ENCODE measurements around the gene SNX13.
A peak's percentile ranks its signal among the peaks of the same experiment; 100 is the strongest.
"Not testable (repeated sequence)": the region's sequence is repeated elsewhere in the genome, so short reads cannot be mapped to it uniquely, and the experiment has no call there.

Gene SNX13

DNA sequence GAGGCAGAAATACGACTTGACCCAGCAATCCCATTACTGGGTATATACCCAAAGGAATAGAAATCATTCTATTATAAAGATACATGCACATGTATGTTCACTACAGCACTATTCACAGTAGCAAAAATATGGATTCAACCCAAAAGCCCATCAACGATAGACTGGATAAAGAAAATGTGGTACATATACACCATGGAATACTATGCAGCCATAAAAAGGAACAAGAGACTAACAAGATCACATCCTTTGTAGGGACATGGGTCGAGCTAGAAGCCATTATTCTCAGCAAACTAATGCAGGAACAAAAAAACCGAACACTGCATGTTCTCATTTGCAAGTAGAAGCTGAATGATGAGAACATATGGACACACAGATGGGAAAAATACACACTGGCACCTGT is 31.0 kb downstream of the SNX13 start:
- not testable (repeated sequence) for H3K27ac ChIP-seq (ENCODE audit: low read depth, low read length); H4K8ac ChIP-seq (ENCODE audit: low read depth, low read length); H3K23ac ChIP-seq (ENCODE audit: low read length); H2AK5ac ChIP-seq (ENCODE audit: low read length); H3K27me3 ChIP-seq (ENCODE audit: insufficient read depth, low read length, poor library complexity); H3K36me3 ChIP-seq (ENCODE audit: control insufficient read depth, insufficient read depth, low read length); H3K18ac ChIP-seq (ENCODE audit: low read length); H4K5ac ChIP-seq (ENCODE audit: low read length); H3K4ac ChIP-seq (ENCODE audit: low read depth, low read length); H2BK5ac ChIP-seq (ENCODE audit: low read length); H3K4me3 ChIP-seq (ENCODE audit: low read length); H2BK120ac ChIP-seq (ENCODE audit: low read depth, low read length); H3K4me2 ChIP-seq (ENCODE audit: low read length); DNase-seq; H3K79me1 ChIP-seq (ENCODE audit: low read length); H3K9ac ChIP-seq (ENCODE audit: low read length); H2BK15ac ChIP-seq (replicated peaks; ENCODE audit: low read depth); H3K4me1 ChIP-seq (ENCODE audit: control insufficient read depth, low read depth, low read length); H3K56ac ChIP-seq (ENCODE audit: low read length)
- no CpG with 5 or more reads among the region's 4 CpGs for WGBS (ENCODE audit: extremely low coverage, insufficient coverage, low lambda C conversion rate)
- H3K79me2 ChIP-seq (ENCODE audit: control insufficient read depth, insufficient read depth, low read length), result peaks cover 12% of the 10 kb centered on the region

DNA sequence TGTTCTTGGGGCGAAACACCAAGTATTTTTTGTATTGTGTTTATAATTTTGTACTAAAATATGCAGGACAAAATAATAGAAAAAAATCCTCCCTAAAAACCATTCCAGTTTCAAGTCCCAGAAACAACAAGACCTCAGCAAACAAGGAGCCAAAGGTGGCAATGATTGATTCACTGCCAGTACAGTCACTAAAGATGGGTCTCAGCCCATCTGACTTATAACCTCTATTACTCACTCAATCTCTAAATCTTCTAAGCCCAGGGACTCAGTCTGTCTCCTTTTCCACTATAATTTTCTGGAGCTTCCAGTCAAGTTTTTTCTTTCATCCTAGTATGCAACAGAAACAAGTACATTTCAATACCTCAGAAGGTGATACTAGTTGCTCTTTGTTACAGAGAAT is 33.3 kb downstream of the SNX13 start:
- H2BK5ac ChIP-seq (ENCODE audit: low read length), result no peak overlapping the region

DNA sequence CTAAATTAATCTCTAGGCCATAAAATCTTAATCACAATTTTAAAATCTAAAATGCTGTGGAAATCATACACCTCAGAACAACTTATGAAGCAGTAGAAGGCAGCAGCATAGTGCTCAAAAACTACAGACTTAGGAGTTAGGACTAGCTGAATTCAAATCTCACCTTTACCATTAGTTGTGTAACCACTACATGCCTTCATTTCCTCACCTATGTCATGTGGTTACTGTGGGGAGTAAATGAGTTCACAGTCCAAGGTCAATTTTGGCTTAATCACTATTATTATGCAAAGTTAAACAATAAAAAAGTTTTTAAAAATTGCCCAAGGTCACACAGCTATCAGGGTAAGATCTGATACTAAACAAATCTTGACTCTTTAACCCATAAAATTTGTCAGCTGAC is 37.0 kb downstream of the SNX13 start:
- H4K8ac ChIP-seq (ENCODE audit: low read depth, low read length), result no peak overlapping the region
- H3K79me2 ChIP-seq (ENCODE audit: control insufficient read depth, insufficient read depth, low read length), result peaks cover 2% of the 10 kb centered on the region
- H3K4ac ChIP-seq (ENCODE audit: low read depth, low read length), result no peak overlapping the region
- no peaks in the 10 kb centered on the region for H3K27me3 ChIP-seq (ENCODE audit: insufficient read depth, low read length, poor library complexity)
- peaks cover 4% of the 10 kb centered on the region for H3K4me1 ChIP-seq (ENCODE audit: control insufficient read depth, low read depth, low read length)
- H3K4me3 ChIP-seq (ENCODE audit: low read length), result no peak overlapping the region
- peaks cover 7% of the 10 kb centered on the region for H3K79me1 ChIP-seq (ENCODE audit: low read length)
- no peak overlapping the region for H2BK15ac ChIP-seq (replicated peaks; ENCODE audit: low read depth)
- H3K4me2 ChIP-seq (ENCODE audit: low read length), result no peak overlapping the region
- no peak overlapping the region for H3K27ac ChIP-seq (ENCODE audit: low read depth, low read length)
- no peaks in the 10 kb centered on the region for H3K36me3 ChIP-seq (ENCODE audit: control insufficient read depth, insufficient read depth, low read length)
- no peak overlapping the region for H3K23ac ChIP-seq (ENCODE audit: low read length)
- H2BK5ac ChIP-seq (ENCODE audit: low read length), result no peak overlapping the region
- no peak overlapping the region for H3K18ac ChIP-seq (ENCODE audit: low read length)
- no peak overlapping the region for H2BK120ac ChIP-seq (ENCODE audit: low read depth, low read length)
- no peak overlapping the region for H2AK5ac ChIP-seq (ENCODE audit: low read length)
- no peak overlapping the region for H4K5ac ChIP-seq (ENCODE audit: low read length)
- H3K9ac ChIP-seq (ENCODE audit: low read length), result no peak overlapping the region
- no peak overlapping the region for H3K56ac ChIP-seq (ENCODE audit: low read length)
- DNase-seq, result no peak

More for the DNA sequence above, 33.3 kb downstream of the SNX13 start:
- H2AK5ac ChIP-seq (ENCODE audit: low read length), result no peak overlapping the region
- H3K4me3 ChIP-seq (ENCODE audit: low read length), result no peak overlapping the region
- no peaks in the 10 kb centered on the region for H3K36me3 ChIP-seq (ENCODE audit: control insufficient read depth, insufficient read depth, low read length)
- no peak overlapping the region for H3K4me2 ChIP-seq (ENCODE audit: low read length)
- peaks cover 2% of the 10 kb centered on the region for H3K79me1 ChIP-seq (ENCODE audit: low read length)
- H3K27ac ChIP-seq (ENCODE audit: low read depth, low read length), result no peak overlapping the region
- H3K56ac ChIP-seq (ENCODE audit: low read length), result no peak overlapping the region
- H2BK15ac ChIP-seq (replicated peaks; ENCODE audit: low read depth), result no peak overlapping the region
- H3K4ac ChIP-seq (ENCODE audit: low read depth, low read length), result no peak overlapping the region
- H4K8ac ChIP-seq (ENCODE audit: low read depth, low read length), result no peak overlapping the region
- no peak overlapping the region for H3K9ac ChIP-seq (ENCODE audit: low read length)
- no peak overlapping the region for H3K23ac ChIP-seq (ENCODE audit: low read length)
- H3K18ac ChIP-seq (ENCODE audit: low read length), result no peak overlapping the region
- H3K79me2 ChIP-seq (ENCODE audit: control insufficient read depth, insufficient read depth, low read length), result peaks cover 2% of the 10 kb centered on the region
- DNase-seq, result no peak
- H2BK120ac ChIP-seq (ENCODE audit: low read depth, low read length), result no peak overlapping the region
- no peak overlapping the region for H4K5ac ChIP-seq (ENCODE audit: low read length)
- no peaks in the 10 kb centered on the region for H3K27me3 ChIP-seq (ENCODE audit: insufficient read depth, low read length, poor library complexity)
- WGBS (ENCODE audit: extremely low coverage, insufficient coverage, low lambda C conversion rate), result no CpG with 5 or more reads among the region's 1 CpG
- H3K4me1 ChIP-seq (ENCODE audit: control insufficient read depth, low read depth, low read length), result peaks cover 4% of the 10 kb centered on the region

DNA sequence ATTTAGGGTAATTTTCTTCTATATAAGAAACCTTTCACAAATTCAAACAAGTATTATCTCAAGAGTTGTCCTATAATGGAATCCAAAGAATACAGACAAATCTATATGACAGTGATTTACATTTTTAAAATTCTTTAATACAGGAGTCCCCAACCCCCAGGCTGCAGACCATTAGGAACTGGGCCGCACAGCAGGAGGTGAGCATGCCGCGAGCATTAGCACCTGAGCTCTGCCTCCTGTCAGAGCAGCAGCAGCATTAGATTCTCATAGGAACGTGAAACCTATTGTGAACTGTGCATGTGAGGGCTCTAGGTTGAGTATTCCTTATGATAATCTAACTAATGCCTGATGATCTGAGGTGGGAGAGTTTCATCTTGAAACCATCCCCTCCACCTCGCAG is 37.7 kb downstream of the SNX13 start:
- Histone ChIP-seq H2BK5ac (ENCODE audit: low read length) (no peak overlapping the region), H3K4ac (ENCODE audit: low read depth, low read length) (no peak overlapping the region), H3K36me3 (ENCODE audit: control insufficient read depth, insufficient read depth, low read length) (no peaks in the 10 kb centered on the region), H2BK120ac (ENCODE audit: low read depth, low read length) (no peak overlapping the region), H3K4me1 (ENCODE audit: control insufficient read depth, low read depth, low read length) (peaks cover 4% of the 10 kb centered on the region), H4K5ac (ENCODE audit: low read length) (no peak overlapping the region), H3K56ac (ENCODE audit: low read length) (no peak overlapping the region), H4K8ac (ENCODE audit: low read depth, low read length) (no peak overlapping the region), H2AK5ac (ENCODE audit: low read length) (no peak overlapping the region), H3K27me3 (ENCODE audit: insufficient read depth, low read length, poor library complexity) (no peaks in the 10 kb centered on the region), H3K18ac (ENCODE audit: low read length) (peak overlapping the region; percentile 68), H3K79me1 (ENCODE audit: low read length) (peaks cover 7% of the 10 kb centered on the region), H3K4me3 (ENCODE audit: low read length) (no peak overlapping the region), H3K4me2 (ENCODE audit: low read length) (no peak overlapping the region), H3K23ac (ENCODE audit: low read length) (no peak overlapping the region), H3K27ac (ENCODE audit: low read depth, low read length) (no peak overlapping the region), H3K79me2 (ENCODE audit: control insufficient read depth, insufficient read depth, low read length) (peaks cover 2% of the 10 kb centered on the region), H2BK15ac (replicated peaks; ENCODE audit: low read depth) (no peak overlapping the region), H3K9ac (ENCODE audit: low read length) (no peak overlapping the region)
- peak; percentile 80 for DNase-seq
- no CpG with 5 or more reads among the region's 5 CpGs for WGBS (ENCODE audit: extremely low coverage, insufficient coverage, low lambda C conversion rate)

DNA sequence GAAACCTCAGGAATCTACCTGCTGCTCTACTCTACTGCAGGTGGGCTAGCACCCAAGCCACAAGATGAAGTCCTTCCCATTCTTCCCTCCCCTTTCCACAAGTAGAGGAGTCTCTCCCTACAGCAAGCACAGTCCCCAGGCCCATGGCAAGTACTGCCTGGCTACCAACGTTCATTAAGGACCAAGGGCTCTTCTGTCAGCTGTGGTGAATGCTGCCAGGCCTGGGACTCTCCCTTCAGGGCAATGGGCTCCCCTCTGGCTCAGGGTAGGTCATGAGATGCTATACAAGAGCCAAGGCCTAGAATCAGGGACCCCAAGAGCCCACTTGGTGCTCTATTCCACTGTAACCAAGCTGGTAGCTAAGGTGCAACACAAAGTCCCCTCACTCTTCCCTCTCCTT is 39.8 kb downstream of the SNX13 start:
- Histone ChIP-seq H3K4ac (ENCODE audit: low read depth, low read length) (no peak overlapping the region), H2BK5ac (ENCODE audit: low read length) (no peak overlapping the region), H3K23ac (ENCODE audit: low read length) (no peak overlapping the region)

DNA sequence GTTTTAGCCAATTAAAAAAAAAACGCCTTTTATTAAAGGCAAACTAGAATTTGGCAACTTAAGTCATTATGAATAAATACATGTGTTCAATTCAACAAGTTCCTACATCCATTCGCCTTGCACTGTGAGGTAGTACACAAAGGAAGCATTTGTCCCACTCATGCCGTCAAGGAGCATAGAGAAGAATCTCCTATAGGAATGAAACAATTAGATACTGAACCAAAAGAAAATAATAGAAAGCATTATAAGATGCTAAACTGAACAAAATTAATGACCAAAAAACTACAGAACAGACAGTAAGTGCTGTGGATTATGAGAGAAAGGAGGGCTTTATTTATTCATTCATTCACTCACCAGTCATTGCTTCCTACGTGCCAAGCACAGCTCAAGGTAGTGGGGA is 42.2 kb downstream of the SNX13 start:
- no peak overlapping the region for H3K4me3 ChIP-seq (ENCODE audit: low read length)
- peaks cover 2% of the 10 kb centered on the region for H3K79me2 ChIP-seq (ENCODE audit: control insufficient read depth, insufficient read depth, low read length)
- no peaks in the 10 kb centered on the region for H3K4me1 ChIP-seq (ENCODE audit: control insufficient read depth, low read depth, low read length)
- H3K79me1 ChIP-seq (ENCODE audit: low read length), result peaks cover 7% of the 10 kb centered on the region
- H2BK5ac ChIP-seq (ENCODE audit: low read length), result no peak overlapping the region
- H4K8ac ChIP-seq (ENCODE audit: low read depth, low read length), result no peak overlapping the region
- H3K9ac ChIP-seq (ENCODE audit: low read length), result no peak overlapping the region
- H2BK15ac ChIP-seq (replicated peaks; ENCODE audit: low read depth), result no peak overlapping the region
- H3K27ac ChIP-seq (ENCODE audit: low read depth, low read length), result no peak overlapping the region
- no peak overlapping the region for H3K56ac ChIP-seq (ENCODE audit: low read length)
- no peaks in the 10 kb centered on the region for H3K36me3 ChIP-seq (ENCODE audit: control insufficient read depth, insufficient read depth, low read length)
- no peak overlapping the region for H2AK5ac ChIP-seq (ENCODE audit: low read length)
- no peak overlapping the region for H3K18ac ChIP-seq (ENCODE audit: low read length)
- DNase-seq, result no peak
- H3K4me2 ChIP-seq (ENCODE audit: low read length), result no peak overlapping the region
- no peak overlapping the region for H2BK120ac ChIP-seq (ENCODE audit: low read depth, low read length)
- H3K4ac ChIP-seq (ENCODE audit: low read depth, low read length), result no peak overlapping the region
- no CpG with 5 or more reads among the region's 4 CpGs for WGBS (ENCODE audit: extremely low coverage, insufficient coverage, low lambda C conversion rate)
- no peak overlapping the region for H4K5ac ChIP-seq (ENCODE audit: low read length)
- no peaks in the 10 kb centered on the region for H3K27me3 ChIP-seq (ENCODE audit: insufficient read depth, low read length, poor library complexity)
- no peak overlapping the region for H3K23ac ChIP-seq (ENCODE audit: low read length)

More for the DNA sequence above, 39.8 kb downstream of the SNX13 start:
- Histone ChIP-seq H3K79me1 (ENCODE audit: low read length) (peaks cover 7% of the 10 kb centered on the region), H2AK5ac (ENCODE audit: low read length) (no peak overlapping the region), H3K27me3 (ENCODE audit: insufficient read depth, low read length, poor library complexity) (no peaks in the 10 kb centered on the region), H3K4me2 (ENCODE audit: low read length) (no peak overlapping the region), H3K79me2 (ENCODE audit: control insufficient read depth, insufficient read depth, low read length) (peaks cover 2% of the 10 kb centered on the region), H4K8ac (ENCODE audit: low read depth, low read length) (no peak overlapping the region), H3K18ac (ENCODE audit: low read length) (no peak overlapping the region), H3K4me3 (ENCODE audit: low read length) (no peak overlapping the region), H4K5ac (ENCODE audit: low read length) (no peak overlapping the region), H3K56ac (ENCODE audit: low read length) (no peak overlapping the region), H2BK15ac (replicated peaks; ENCODE audit: low read depth) (no peak overlapping the region), H2BK120ac (ENCODE audit: low read depth, low read length) (no peak overlapping the region), H3K36me3 (ENCODE audit: control insufficient read depth, insufficient read depth, low read length) (no peaks in the 10 kb centered on the region), H3K9ac (ENCODE audit: low read length) (no peak overlapping the region), H3K27ac (ENCODE audit: low read depth, low read length) (no peak overlapping the region), H3K4me1 (ENCODE audit: control insufficient read depth, low read depth, low read length) (peaks cover 4% of the 10 kb centered on the region)
- no CpG with 5 or more reads among the region's 1 CpG for WGBS (ENCODE audit: extremely low coverage, insufficient coverage, low lambda C conversion rate)
- DNase-seq, result no peak
